ENCODE measurements around the gene SRSF9.
"Not testable (repeated sequence)": the region's sequence is repeated elsewhere in the genome, so short reads cannot be mapped to it uniquely, and the experiment has no call there.

The SRSF9 gene, protein sequence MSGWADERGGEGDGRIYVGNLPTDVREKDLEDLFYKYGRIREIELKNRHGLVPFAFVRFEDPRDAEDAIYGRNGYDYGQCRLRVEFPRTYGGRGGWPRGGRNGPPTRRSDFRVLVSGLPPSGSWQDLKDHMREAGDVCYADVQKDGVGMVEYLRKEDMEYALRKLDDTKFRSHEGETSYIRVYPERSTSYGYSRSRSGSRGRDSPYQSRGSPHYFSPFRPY

DNA sequence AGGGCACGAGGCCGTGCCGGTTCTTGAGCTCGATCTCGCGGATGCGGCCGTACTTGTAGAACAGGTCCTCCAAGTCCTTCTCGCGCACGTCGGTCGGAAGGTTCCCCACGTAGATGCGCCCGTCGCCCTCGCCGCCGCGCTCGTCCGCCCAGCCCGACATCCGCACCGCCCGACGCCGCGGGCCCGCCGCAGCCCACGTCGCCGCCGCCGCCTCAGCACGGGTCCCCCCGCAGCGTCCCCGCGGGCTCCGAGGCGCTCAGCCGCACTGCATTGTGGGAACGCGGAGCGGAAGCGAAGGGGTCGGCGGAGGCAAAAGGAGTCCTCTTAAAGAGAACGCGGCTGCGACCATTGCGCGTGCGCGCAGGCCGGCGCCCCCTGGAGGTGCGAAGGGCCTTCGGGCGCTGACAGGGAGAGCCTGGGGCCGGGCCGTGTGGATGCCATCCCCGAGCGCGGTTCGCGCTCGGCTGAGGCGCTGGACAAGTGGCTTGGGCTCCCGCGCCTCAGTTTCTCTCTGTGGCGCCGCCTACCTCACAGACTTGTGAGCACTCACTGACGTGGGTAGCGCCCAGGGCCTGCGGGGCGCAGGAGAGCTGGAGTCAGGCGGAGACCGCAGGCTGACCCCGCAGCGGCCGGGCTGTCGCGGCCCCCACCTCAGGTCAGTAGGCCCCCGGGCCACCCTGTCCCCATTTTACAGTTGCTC lies at the start of gene SRSF9:
SRSF9 (minus strand) TSS at position 299 of the 700 bp plus-strand sequence; CDS start at position 160, 139 bp downstream.
- DNase-seq, result peak; percentile 87

DNA sequence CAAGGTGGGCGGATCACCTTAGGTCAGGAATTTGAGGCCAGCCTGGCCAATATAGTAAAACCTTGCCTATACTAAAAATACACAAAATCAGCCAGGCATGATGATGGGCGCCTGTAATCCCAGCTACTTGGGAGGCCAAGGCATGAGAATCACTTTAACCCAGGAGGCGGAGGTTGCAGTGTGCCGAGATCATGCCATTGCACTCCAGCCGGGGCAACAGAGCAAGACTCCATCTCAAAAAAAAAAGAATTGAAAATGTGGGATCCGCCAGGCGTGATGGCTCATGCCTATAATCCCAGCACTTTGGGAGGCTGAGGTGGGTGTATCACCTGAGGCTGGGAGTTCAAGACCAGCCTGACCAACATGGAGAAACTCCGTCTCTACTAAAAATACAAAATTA lies 49.8 kb upstream of the SRSF9 start:
- not testable (repeated sequence) for DNase-seq

DNA sequence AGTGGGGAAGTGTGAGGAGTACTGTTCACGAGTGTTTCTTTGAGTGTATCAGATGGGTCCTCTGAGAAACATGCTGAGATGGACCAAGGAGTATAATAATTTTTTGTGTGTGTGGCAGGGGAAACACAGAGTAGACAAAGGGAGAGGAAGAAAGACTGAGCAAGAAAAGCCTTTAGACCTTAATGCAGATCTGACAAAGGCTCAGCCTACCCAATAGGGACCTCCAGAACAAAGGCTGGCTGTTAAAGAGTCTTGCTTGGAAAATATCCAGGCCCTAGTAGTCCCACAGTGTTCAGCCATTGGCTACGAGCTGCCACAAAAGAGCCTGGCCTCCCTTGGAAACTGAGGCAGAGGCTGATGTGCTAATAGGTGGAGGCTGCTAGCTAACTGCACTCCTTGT lies 45.9 kb upstream of the SRSF9 start:
- DNase-seq, result no peak

DNA sequence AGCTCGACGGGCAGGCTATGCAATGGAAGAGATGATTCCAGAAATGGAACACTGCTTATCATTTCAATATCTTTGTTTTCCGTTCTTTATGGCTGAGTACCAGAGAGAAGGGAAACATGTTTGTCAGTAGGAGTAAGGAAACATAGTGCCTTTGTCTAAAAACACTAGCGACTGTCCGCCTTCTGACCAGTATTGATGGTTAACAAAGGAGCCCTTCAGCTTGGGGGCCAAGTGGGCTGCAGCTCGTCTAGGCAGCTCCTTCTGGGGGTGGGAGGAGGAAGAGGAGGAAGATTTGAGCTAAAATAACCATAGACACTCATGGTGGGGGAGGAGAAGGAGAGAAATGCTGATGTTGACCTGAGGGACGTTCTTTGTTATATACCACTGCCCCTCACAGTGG lies 44.5 kb upstream of the SRSF9 start:
- no peak for DNase-seq

DNA sequence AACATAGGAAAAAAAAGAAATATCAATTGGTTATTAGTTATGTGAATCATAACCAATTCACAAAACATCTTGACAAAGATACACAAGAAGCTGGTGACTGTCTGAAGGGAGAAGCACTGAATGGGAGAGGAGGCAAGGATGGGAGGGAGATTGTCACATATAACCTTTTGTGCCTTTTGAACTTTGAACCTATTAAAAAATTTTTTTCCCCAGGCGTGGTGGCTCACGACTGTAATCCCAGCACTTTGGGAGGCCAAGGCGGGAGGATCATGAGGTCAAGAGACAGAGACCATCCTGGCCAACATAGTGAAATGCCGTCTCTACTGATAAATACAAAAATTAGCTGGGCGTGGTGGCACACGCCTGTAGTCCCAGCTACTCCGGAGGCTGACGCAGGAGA lies 39.0 kb upstream of the SRSF9 start:
- no peak for DNase-seq

DNA sequence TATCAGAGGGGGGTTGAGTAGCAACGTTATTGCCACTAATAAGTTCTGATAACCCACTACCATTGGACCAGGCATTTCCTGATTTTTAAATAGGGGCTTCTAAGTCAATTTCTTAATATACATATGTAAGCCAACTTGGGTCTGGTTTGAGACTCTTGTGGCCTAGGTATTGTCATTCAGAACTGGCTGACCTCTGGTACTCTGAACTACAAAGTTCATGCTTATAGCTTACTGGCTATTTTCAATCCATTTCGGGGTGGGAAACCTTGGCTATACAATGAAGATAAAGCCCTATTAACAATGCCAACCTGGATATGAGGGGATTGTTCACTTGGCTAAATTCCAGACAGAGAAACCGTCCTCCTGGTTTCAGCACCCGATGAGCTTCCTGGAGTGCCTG lies 35.0 kb upstream of the SRSF9 start:
- no peak for DNase-seq

DNA sequence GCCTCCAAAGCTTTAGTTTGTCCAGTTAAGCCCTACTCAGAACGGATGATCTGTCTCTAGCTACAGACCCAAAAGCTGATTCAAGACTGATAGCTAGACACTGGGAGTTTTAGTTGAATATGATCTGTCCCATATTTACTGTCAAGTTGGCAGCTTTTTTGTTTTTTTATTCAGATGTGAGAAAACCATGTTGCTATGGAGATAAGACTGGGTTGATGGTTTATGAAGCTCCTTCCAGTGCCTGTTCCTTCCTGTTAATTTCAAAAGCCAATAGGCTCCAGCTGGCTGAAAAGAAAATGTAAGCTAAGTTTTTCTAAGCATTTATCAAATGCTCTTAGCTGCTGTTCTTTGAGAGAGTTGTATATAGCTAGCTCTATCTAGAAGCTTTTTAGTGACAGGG lies 31.0 kb upstream of the SRSF9 start:
- DNase-seq, result no peak

DNA sequence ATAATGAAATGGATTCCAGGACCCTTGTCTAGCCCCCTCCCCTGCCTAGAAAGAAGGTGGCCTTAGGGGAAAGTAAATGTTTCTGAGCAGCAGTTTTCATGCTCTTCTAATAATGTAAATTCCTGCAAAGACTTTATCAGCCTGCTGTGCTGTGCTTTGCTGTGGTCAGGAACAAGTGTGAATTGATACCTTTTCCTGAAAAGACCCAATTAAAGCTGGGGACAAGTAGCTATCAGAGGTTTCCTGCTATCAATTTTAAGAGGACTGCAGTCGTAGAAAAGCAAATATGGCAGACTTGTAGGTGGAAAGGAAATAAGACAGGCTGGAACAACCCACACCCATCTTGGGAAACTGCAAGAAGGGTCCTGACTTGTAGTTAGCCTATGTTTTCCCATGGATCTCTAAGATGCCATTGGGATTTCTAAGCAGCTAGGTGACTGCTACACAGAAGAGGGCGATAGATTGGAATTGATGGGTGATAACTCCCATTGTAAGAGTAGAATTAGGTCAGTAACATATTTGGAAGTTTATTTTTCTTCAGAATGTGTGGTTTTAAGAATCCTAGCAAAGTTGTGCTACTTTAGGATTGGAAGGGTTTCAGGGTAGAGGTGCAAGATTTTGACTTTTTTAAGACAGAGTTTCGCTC lies 29.4 kb upstream of the SRSF9 start:
- DNase-seq, result no peak

DNA sequence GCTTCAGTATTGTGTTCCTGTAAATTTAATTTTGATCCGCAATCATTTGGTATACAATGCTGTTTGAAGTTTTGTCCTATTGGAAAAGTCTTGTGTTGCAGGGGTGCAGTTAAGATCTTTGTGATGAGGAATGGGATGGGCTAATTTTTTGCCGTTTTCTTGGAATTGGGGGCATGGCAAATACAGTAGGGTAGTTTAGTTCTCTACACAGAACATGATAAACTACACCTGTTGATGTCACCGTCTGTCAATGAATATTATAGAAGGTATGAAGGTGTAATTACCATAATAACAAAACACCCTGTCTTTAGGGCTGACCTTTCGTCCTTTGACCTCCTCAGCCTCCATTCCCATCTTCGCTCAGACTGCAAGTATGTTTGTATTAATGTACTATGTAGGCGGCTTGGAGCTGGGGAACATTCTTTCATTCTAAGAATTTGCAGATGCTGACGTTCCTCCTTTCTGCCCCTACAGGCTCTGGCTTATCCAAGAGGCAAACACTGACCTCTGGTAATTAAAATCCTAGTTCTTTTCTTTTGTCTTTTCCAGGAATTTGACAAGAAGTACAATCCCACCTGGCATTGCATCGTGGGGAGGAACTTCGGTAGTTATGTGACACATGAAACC lies 28.1 kb upstream of the SRSF9 start:
- no peak for DNase-seq

DNA sequence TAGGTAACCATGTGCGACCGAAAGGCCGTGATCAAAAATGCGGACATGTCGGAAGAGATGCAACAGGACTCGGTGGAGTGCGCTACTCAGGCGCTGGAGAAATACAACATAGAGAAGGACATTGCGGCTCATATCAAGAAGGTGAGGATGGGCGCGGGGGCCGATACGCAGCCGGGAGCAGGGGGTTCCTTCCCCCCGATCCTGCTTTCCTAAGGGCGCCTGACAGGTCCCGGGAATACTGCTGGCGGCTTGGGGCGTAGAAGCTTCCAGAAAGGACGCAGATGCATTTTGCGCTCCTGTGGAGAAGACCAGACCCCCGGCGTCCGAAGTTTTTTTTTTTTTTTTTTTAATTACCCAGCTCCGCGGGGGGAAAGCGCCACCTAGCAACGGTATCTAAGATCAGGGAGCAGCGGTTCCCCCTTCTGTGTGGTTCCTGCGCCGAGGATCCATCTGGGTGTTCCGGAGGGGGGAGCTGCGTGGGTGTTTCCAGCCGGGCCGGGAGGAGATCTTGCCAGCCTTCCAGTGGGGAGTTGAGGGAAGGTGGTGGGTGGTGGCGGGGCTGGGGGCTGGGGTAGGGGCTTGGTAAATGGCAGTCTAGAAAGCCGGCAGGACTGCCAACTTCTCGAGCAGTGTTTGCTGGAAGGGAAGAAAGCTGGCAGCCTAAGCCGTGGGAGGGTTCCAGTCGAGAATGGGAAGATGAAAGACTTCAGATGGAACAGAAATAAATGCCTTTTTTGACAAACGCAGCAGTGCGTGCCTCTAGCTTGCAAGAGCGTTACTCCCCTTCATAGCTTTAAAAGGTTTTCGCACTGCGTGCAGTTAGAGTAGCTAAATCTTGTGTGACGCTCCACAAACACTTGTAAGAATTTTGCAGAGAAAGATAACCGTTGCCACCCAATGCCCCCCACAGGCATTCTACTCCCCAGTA lies 27.1 kb upstream of the SRSF9 start:
- peak; percentile 10 for DNase-seq

DNA sequence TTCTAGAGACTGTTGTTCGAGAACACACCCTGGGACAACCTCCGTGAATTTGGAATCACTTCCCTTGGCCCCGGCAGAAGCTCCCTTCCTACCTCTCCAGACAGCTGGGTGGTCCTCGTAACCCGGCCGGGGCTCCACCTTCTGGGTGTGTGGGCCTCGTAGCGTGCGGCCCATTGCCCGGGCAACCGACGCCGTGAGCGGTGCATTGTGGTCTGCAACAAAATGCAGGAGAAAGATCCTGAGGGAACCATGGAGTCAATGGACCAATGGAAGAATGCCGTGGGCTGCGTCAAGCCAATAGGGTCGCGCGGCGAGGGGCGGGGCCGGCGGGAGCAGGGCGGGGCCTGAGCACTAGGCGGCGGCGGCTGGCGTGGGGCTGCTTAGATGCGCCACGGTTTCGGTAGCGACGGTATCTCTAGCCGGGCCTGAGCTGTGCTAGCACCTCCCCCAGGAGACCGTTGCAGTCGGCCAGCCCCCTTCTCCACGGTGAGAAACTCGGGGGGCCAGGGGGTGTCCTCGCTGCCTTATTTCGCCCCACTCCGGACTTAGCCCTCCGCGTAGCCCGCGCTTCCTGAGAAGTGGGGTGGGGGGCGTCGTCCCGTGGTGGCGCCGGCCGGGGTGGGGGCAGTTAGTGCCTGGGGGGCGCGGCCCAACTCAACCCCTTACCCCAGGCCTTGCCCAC lies 26.3 kb upstream of the SRSF9 start, which contains the start of gene DYNLL1:
DYNLL1 (plus strand) TSS at position 383 of the 682 bp plus-strand sequence. CDS start 309 bp downstream, outside the sequence.
- DNase-seq, result peak; percentile 92

DNA sequence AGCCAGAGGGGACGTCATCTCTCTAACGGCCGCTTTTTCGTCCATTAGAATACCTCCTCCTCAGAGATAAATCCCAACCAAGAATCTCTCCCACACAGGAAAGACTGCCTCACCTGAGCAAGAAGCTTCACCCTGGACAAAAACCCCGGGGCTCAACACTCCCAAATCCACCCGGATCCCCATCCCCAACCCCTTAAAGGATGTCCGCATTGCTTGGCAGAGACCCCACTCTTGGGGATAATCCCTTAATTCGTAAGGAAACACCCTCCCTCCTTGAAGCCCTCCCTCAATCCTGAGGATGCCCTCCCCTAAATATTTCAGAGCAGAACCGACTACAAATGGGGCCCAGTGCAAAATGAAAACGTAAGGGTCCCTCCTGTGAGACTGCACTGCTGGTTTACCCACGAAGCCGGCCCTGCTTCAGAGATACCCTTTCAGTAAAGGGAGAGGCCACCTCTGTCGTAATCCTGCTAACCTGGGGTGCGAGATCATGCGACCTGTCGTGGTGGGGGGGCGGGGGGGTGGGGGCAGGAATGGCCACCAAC lies 25.7 kb upstream of the SRSF9 start:
- DNase-seq, result no peak

DNA sequence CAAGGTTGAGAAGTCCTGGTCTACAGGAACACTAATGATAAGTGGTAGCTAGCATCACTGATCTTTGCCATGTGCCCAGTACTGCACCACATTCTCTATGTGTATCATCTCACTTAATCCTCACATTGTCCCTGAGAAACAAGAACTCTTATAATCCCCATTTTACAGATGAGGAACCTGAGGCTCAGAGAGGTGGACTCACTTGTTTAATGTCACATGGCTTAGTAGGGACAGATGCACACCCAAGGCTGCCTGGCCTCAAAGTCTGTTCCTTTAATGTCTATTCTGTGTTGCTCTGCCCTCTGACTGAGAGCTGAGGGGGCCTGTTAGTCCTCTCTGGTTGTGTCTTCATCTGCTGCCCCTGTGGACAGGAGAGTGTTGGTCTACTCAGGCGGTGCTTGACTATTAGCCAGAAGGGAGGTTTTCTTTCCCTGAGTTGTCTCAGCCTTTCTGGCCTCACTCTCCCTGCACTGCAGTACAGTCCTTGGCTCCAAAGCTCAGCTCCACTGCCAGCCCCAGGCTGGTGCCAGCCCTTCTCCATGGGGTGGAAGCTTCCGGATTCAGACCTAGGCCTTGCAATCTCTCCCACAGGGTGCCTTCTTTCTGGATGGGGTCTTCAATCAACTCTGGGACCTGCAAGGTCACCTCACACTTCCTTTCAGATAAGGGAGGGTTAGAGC lies 21.4 kb upstream of the SRSF9 start:
- DNase-seq, result no peak

DNA sequence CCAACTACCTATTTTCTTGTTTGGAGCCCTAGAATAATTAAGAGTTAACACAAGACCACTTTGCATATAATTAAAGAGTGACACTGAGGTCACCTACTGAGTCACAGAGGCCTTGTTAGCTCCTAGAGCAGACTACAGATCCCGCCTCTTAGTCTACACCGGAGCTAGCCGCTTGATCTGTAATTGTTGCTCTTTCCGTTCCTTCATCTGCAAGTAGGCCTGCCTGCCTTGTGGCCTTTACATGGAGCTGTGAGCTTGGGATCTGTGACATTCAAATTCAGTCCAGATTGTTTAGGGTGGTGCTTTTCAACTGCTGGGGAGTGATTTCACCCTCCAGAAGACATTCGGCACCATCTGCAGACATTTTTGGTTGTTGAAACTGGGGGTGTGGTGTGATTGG lies 20.8 kb upstream of the SRSF9 start:
- DNase-seq, result no peak

DNA sequence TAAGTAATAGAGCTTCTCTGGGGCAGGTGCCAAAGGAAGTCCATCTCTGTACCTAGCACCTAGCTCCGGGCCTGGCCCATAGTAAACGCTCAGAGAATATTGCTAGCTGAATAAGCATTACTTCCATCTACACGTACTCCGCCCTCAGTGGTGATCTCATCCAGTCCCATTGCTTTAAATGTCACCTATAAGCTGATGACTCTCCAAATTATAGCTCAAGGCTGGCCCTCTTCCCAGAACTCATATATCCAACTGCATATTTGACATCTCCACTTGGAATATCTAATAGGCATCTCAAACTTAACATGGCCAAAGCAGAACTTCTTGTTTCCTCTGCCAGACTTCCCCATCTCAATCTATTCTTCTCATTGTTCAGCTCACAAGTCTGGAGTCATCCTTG lies 19.5 kb upstream of the SRSF9 start:
- no peak for DNase-seq

DNA sequence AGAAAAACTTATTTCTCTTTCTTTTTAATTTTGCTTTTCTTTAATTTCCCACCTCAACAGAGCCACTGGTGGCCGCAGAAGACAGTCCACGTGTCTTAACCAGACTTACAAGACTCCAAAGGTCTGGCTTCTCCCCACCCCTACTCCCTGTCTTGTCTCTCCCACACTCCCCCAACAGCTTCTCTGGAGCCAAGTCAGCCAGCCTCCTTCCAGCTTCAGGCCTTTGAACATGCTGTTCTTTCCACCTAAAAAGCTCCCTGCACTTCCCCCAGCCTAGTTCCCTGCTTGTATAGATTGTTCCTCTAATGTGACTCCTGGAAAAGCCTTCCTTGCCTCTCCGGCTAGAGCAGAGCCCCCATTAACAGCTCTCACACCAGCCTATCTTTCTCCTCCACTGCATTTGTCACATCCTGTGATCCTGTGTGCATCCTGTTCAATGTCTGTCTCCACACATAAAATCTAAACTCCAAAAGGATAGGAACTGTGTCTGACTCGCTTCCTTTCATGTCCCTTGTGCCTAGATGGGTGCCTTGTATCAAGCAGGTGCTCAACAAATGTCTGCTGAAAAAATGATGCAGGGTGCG lies 18.6 kb upstream of the SRSF9 start:
- no peak for DNase-seq

DNA sequence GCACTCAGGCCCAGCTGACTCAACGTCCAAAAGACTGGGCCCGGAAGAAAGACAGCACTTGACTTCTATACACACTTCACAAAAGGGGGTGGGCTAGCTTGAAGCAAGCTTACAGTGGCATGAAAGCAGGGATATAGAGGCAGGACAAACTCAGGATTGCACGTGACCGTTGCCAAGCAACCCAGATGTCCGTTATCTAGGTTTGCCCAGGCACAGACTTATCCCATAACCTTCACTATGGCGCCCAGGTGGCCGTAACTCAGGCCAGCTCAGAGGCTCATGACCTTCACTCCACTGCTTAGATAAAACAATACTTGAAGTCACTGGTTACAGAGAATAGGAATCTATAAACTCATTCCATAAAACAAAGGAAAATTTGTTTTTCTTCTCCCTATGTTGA lies 18.0 kb upstream of the SRSF9 start:
- not testable (repeated sequence) for DNase-seq

DNA sequence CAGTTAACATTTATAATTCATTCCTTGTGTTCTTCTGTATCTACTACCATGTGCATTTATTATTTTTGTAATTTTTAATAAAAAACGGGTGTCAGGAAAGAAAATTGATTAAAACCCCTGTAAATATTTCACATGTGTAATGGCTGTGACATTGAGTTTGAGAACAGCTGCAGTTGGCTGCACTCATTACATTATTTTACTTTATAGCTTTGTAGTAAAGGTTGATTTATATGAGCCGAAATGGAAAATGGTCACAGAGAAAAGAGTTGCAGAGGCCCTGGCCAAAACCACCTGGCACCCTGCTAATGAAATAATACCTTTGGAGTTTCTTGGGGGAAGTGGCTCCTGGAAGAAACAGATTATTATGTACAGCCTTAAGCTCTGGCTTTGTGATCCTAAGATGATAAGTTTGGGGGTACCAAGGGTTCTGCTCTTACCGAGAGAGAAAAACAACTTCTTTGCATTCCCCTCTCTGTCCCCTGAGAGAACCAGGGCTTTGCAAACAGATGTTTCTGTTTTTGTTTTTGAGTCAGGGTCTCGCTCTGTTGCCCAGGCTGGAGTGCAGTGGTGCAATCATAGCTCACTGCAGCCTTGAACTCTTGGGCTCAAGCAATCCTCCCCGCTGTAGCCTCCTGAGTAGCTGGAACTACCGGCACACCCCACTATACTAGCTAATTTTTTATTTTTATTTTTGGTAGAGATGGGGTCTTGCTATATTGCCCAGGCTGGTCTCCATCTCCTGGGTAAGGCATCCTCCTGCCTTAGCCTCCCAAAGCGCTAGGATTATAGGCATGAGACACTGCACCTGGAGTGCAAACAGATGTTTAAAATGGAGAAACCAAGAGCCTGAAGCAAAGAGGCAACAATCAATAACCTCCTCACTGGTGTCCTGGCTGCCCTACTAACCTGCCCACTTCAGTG lies 16.7 kb upstream of the SRSF9 start:
- DNase-seq, result no peak

DNA sequence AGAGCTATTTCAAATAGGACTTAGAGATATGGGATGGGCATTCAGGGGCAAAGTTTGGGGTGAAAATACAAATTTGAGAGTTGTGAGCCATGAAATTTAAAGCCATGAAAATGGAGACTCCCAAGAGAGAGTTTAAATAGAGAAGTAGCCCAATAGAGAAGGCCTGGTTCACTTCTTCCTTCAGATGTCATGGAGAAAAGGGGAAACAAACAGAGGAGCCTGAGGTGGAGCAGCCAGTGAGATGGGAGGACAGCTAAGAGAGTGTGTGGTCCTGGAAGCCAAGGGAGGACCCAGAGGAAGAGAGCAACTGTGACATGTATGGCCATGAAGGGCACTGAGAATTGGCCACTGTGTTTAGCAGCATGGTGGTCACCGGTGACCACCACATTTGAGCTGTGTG lies 14.1 kb upstream of the SRSF9 start:
- DNase-seq, result no peak

Measured in NCI-H1694 (cell line).